GM03348 (cell line): Measurements from ENCODE around the gene CACFD1.

Source experiments
- DNase-seq: peaks from one replicate; pipeline ENCODE4 v3.0.0; 2012; ENCODE audit warnings: low spot score

Gene CACFD1

GRCh38 chr9:133518200-133518599, 58.4 kb downstream of the CACFD1 start:
- no peak for DNase-seq

DNA sequence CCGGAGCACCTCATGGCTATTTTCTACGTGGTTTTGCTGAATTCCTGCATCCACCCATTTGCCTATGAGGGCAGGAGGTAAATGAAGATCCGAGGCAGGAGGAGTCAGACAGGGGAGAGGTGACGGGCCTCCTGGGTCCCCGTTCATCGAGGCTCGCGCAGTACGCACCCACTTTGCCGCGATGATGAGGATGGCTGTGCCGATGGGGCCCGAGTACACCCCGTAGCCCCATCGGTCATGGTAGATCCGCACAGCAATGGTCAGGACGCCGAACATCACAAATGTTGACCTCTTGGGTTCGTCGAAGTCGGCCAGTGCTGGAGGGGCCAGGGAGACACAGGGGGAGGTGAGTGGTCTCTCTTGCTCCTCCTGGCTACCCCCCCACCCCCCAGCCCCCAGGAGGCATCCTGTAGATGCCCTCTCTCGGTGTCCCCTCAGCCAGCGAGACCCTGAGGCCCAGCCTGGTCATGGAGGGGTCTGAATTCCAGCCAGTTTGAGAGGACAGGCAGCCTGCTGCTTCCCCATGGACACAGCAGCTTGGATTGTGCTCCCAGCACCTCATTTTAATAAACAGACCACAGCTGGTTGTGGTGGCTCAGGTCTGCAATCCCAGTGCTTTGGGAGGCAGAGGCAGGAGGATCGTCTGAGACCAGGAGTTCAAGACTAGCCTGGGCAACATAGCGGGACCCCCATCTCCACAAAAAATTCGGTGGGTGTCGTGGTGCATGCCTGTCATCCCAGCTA, 59.1 kb downstream of the CACFD1 start:
- no peak for DNase-seq

DNA sequence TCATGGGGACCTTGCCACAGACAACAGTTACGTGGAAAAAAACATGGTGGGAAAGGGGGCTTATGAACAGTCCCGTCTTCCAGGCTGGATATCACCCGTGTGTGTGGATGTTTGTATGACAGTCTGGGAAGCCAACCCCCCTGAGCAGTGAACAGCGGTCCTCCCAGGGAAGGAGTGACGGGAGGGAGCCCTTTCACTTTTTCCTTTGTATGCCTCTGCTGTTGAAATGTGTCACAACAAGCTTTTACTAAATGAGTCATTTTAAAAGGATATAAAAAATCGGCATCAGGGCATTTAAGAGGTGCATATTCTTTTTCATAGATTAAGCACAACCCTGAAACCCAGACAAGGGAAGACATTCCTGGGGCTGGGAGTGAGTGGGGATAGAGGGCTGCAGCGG, 59.9 kb downstream of the CACFD1 start:
- no peak for DNase-seq

- no peak for DNase-seq
These were observed 60.5 kb downstream of the CACFD1 start for GRCh38 chr9:133520121-133520835.
